Activated T-helper 1 cell treated with anti-CD3 and anti-CD28 coated beads, Interleukin-12 subunit alpha, Interleukin-12 subunit beta, Interleukin-2, Interleukin-4 antibody, amounts not matched to agents 30 ng/mL and 10 ng/mL and 1 ng/mL, durations not matched to agents 14 hours and 24 hours and 36 hours (primary cell): Measurements from ENCODE around the gene MRPL10. TPM values are rescaled to one million over a fixed set of nuclear protein-coding genes. Genes with fewer than 3 reads are reported as not detected.

Experiments used
- DNase-seq: peaks from one replicate; pipeline ENCODE4 v3.0.0; 2021; ENCODE audit warnings: low spot score
- H3K27ac Mint-ChIP-seq: one replicate; pipeline ENCODE4 v1.8.0; 2021; ENCODE audit warnings: mild to moderate bottlenecking, mixed read lengths
- H3K27me3 Mint-ChIP-seq: one replicate; pipeline ENCODE4 v1.8.0; 2022; ENCODE audit warnings: mild to moderate bottlenecking, moderate library complexity, mixed read lengths; ENCODE audit not compliant: insufficient read depth
- H3K36me3 Mint-ChIP-seq: one replicate; pipeline ENCODE4 v1.8.0; 2021; ENCODE audit warnings: low read depth, mixed read lengths
- H3K4me1 Mint-ChIP-seq: one replicate; pipeline ENCODE4 v1.8.0; 2021; ENCODE audit warnings: low read depth, mixed read lengths
- H3K4me3 Mint-ChIP-seq: one replicate; pipeline ENCODE4 v1.8.0; 2021; ENCODE audit warnings: mild to moderate bottlenecking, moderate library complexity, mixed read lengths
- H3K9me3 Mint-ChIP-seq: one replicate; pipeline ENCODE4 v1.8.0; 2021; ENCODE audit warnings: mixed read lengths
- intact Hi-C: fragments of 100-400 bp; cut with micrococcal nuclease; formaldehyde crosslinking; loops from one replicate; pipeline ENCODE4 v1.15.1; 2024
- total RNA-seq: library from RNA; stranded (reverse); gene quantifications from 2 replicates; pipeline ENCODE4 v1.2.3, GENCODE V29; 2022

MRPL10 gene
- total RNA-seq, 1 donor from 2014 or later, result 56.9 TPM

DNA sequence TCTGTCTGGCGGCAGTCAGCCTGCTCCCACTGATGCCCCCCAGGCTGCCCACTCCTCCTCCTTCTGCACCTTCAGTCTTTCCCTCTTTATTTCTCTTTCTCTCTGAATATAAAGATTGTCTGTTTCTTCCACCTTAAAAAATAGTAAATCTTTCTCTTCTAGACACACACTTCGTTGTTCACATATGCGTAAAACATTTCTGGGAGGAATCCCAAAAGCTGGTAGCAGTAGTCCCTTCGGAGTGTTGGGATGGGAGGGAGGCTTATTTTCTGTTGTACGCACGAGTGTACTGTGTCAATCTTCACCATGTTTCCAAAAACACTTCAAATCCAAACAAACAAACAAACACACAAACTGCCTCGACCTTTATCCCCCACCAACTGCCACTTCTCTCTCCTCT, 19.6 kb downstream of the MRPL10 start:
- peaks cover 17% of the 10 kb centered on the region for H3K4me1 Mint-ChIP-seq
- peaks cover 32% of the 10 kb centered on the region for H3K36me3 Mint-ChIP-seq
- intact Hi-C loops, result no loop called here
- H3K9me3 Mint-ChIP-seq, result no peaks in the 10 kb centered on the region
- H3K27me3 Mint-ChIP-seq, result no peaks in the 10 kb centered on the region
- peak overlapping the region; percentile 1 for H3K27ac Mint-ChIP-seq
- H3K4me3 Mint-ChIP-seq, result no peak overlapping the region
- no peak for DNase-seq

DNA sequence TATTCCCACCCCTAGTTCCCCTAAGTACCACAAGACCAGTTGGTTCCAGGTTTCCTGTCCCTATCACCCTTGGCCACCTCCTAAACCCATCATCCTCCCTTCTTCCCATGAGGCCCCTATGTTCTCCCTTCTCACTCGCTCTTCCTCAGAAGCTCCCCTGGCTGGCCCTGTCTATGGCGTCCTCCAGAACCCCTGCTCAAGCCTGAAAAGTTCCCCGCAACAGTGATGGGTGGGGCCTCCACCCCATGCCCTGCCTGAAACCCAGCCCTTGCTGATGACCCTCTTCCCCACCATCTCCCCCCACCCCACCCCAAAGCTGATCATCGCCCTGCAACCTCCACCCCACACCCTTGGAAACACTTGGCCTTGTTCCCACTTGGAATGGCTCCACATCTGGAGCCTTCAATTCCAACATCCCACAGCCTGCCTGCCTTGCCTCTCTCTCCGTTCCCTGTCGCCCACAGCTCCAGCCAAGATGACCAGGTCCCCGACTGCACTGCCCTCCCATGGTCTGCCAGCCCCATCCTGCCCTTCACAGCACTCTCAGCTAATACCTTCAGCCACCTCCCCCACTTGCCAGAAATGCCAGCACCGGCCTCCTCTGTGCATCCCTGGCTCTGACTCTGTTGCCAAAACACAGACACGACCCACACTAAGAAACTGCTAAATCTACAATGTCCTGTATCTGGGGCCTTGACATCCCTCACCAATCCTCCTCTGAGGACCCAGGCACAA, 20.3 kb downstream of the MRPL10 start:
- peaks cover 29% of the 10 kb centered on the region for H3K36me3 Mint-ChIP-seq
- no peak for DNase-seq
- intact Hi-C loops, result no loop called here
- peaks cover 17% of the 10 kb centered on the region for H3K4me1 Mint-ChIP-seq
- H3K9me3 Mint-ChIP-seq, result no peaks in the 10 kb centered on the region
- H3K4me3 Mint-ChIP-seq, result no peak overlapping the region
- H3K27ac Mint-ChIP-seq, result peak overlapping the region; percentile 1
- no peaks in the 10 kb centered on the region for H3K27me3 Mint-ChIP-seq

GRCh38 chr17:47810200-47810821, 21.0 kb downstream of the MRPL10 start:
- Mint-ChIP-seq H3K27me3 (no peaks in the 10 kb centered on the region), H3K9me3 (no peaks in the 10 kb centered on the region), H3K4me3 (no peak overlapping the region), H3K27ac (peak overlapping the region; percentile 62), H3K36me3 (peaks cover 29% of the 10 kb centered on the region), H3K4me1 (peaks cover 17% of the 10 kb centered on the region)
- intact Hi-C loops, result no loop called here
- no peak for DNase-seq

DNA sequence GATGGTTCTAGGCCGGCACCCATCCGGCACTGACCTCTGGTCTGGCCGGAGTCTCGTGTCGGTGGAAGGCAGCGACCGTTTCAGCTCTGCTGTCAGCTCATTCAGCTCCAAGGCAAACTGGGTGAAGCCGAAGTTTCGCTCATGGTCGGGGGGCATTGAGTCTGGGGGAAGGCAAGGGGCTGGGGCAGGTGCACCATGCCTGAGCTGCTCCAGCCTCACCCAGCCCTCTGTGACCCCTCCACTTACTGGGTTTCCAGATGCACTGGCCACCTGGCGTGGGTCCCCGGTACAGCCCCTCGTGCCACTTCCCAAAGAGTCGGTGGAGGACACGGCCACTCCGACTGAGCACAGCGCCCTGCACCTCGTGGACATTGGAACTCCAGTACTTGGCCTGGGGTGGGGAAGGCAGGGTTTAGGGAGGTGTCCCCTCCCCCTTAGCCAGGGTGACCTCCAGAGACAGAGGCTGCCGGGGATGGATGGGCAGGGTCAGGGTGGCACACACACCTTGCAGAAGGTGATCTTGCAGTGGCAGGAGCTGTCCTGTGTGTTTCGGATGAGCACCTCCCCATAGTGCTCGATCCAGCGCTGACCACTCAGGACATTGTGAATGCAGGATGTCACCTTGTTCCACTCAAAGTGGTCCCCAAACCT, 22.4 kb downstream of the MRPL10 start:
- DNase-seq, result no peak
- no peaks in the 10 kb centered on the region for H3K27me3 Mint-ChIP-seq
- peaks cover 17% of the 10 kb centered on the region for H3K4me1 Mint-ChIP-seq
- H3K27ac Mint-ChIP-seq, result no peak overlapping the region
- H3K9me3 Mint-ChIP-seq, result no peaks in the 10 kb centered on the region
- intact Hi-C loops, result no loop called here
- peaks cover 26% of the 10 kb centered on the region for H3K36me3 Mint-ChIP-seq
- H3K4me3 Mint-ChIP-seq, result no peak overlapping the region

DNA sequence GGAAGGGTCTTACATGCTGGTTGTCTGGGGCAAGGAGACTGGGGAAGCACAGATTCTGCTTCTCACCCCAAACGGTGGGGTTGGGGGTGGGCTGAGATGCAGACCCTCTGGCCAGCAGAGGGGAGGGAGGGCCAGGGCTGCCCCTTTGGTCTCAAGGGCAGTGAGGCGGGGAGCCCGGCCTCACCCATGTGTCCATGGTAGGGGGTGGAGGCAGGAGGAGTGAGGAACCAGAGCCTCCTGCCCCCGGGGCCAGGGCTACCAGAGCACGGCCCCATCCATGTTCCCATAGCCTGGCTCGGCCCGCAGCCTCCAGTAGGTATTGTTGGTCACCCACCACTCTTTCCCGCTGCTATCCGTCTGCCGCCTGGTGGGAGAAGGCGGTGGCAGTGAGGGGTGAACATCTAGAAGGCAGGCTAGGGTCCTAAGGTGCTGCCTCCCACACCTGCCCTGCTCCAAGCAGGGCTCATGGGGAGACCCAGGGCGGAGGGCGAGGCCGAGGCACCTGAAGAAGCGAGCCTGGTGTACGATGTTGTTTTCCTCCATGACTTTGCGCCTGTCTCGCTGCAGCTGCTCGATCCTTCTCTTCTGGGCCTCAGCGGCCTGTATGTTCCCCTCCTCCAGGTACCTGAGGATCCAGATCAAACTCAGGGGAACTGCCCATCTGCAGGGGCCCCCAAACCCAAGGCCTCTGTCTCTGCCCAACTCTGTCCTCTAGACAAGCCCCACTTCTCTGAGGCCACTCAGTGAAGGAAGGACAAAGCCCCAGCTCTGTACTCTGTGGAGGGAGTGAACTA, 23.1 kb downstream of the MRPL10 start:
- peaks cover 17% of the 10 kb centered on the region for H3K4me1 Mint-ChIP-seq
- intact Hi-C loops, result no loop called here
- no peak for DNase-seq

DNA sequence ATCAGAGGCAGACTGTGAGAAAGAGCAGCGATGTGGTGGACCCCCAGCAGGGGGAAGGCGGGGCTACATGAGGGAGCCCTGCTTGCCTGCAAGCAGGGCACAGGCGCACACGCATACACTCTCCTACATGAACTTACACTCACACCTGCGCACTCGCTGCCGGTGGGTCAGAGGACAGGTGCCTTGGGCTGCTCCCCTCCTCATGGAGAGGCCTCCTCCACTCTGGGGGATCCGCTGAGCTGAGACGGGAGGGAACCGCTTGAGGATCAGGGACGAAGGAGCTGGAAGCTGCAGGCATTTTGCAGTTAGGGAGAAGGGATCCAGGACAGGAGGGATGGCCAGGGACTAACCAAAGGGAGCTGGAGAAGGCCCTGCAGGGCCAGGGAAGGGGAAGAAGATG, 23.9 kb downstream of the MRPL10 start:
- intact Hi-C loops, result no loop called here
- H3K4me3 Mint-ChIP-seq, result no peak overlapping the region
- DNase-seq, result no peak
- peaks cover 22% of the 10 kb centered on the region for H3K36me3 Mint-ChIP-seq
- no peaks in the 10 kb centered on the region for H3K9me3 Mint-ChIP-seq
- peaks cover 1% of the 10 kb centered on the region for H3K27me3 Mint-ChIP-seq
- no peak overlapping the region for H3K27ac Mint-ChIP-seq
- H3K4me1 Mint-ChIP-seq, result peaks cover 20% of the 10 kb centered on the region

More for the DNA sequence above, 23.1 kb downstream of the MRPL10 start:
- no peak overlapping the region for H3K27ac Mint-ChIP-seq
- H3K4me3 Mint-ChIP-seq, result no peak overlapping the region
- H3K9me3 Mint-ChIP-seq, result no peaks in the 10 kb centered on the region
- H3K36me3 Mint-ChIP-seq, result peaks cover 26% of the 10 kb centered on the region
- H3K27me3 Mint-ChIP-seq, result no peaks in the 10 kb centered on the region

DNA sequence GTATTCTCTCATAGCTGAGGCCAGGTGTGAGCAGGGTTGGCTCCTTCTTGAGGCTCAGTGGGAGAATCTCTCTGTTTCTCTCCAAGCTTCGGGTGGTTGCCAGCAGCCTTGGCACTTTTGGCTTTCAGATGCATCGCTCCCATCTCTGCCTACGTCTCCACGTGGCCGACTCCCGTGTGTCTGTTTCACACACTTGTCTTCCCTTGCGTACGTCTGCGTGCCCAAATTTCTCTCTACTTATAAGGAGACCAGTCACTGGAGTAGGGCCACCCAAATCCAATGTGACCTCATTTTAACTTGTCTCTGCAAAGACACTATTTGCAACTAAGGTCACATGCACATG, 24.5 kb downstream of the MRPL10 start:
- no peak overlapping the region for H3K4me3 Mint-ChIP-seq
- peaks cover 22% of the 10 kb centered on the region for H3K4me1 Mint-ChIP-seq
- peaks cover 19% of the 10 kb centered on the region for H3K36me3 Mint-ChIP-seq
- H3K9me3 Mint-ChIP-seq, result no peaks in the 10 kb centered on the region
- peaks cover 2% of the 10 kb centered on the region for H3K27me3 Mint-ChIP-seq
- H3K27ac Mint-ChIP-seq, result no peak overlapping the region
- intact Hi-C loops, result no loop called here
- no peak for DNase-seq

DNA sequence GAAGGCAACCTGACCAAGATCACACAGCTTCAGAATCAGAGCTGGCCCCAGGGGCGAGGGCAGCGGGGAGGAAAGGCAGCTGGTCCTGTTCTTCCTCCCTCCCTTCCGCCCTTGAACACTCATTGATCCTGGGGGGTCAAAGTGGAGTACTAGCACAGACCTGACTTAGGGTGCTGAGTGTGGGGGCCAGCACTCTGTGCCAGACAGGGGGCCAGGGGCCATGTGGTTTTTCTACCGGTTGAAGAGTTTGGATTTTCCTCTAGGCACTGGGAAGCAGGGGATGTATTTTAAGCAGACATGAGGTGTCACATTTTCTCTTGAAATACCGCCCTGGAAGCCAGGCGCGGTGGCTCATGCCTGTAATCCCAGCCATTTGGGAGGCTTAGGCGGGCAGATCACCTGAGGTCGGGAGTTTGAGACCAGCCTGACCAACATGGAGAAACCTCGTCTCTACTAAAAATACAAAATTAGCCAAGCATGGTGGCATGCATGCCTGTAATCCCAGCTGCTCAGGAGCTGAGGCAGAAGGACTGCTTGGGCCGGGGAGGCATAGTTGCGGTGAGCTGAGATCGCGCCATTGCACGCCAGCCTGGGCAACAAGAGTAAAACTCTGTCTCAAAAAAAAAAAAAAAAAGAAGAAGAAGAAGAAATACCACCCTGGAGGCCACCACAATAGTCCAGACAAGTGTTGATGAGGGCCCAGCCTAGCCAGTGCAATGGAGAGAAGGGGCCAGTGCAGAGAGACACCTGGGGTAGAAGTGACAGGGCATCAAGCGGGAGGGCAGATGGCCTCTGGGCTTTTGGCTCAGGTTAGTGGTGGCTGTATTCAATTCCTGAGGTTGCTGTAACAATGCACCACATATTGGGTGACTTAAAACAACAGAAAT, 25.1 kb downstream of the MRPL10 start:
- peaks cover 18% of the 10 kb centered on the region for H3K36me3 Mint-ChIP-seq
- DNase-seq, result no peak
- peaks cover 20% of the 10 kb centered on the region for H3K4me1 Mint-ChIP-seq
- intact Hi-C loops, result no loop called here
- no peak overlapping the region for H3K27ac Mint-ChIP-seq
- no peak overlapping the region for H3K4me3 Mint-ChIP-seq
- H3K9me3 Mint-ChIP-seq, result no peaks in the 10 kb centered on the region
- peaks cover 2% of the 10 kb centered on the region for H3K27me3 Mint-ChIP-seq

GRCh38 chr17:47804461-47804860, 26.9 kb downstream of the MRPL10 start:
- no peak overlapping the region for H3K4me3 Mint-ChIP-seq

GRCh38 chr17:47803751-47804150, 27.6 kb downstream of the MRPL10 start:
- Mint-ChIP-seq H3K36me3 (peaks cover 14% of the 10 kb centered on the region), H3K4me3 (no peak overlapping the region), H3K27me3 (peaks cover 3% of the 10 kb centered on the region), H3K27ac (no peak overlapping the region), H3K9me3 (no peaks in the 10 kb centered on the region), H3K4me1 (peaks cover 6% of the 10 kb centered on the region)
- intact Hi-C loops, result no loop called here
- no peak for DNase-seq

More at GRCh38 chr17:47804461-47804860, 26.9 kb downstream of the MRPL10 start:
- intact Hi-C loops, result no loop called here
- DNase-seq, result no peak
- Mint-ChIP-seq H3K27me3 (peaks cover 3% of the 10 kb centered on the region), H3K4me1 (peaks cover 6% of the 10 kb centered on the region), H3K36me3 (peaks cover 14% of the 10 kb centered on the region), H3K27ac (no peak overlapping the region), H3K9me3 (no peaks in the 10 kb centered on the region)

DNA sequence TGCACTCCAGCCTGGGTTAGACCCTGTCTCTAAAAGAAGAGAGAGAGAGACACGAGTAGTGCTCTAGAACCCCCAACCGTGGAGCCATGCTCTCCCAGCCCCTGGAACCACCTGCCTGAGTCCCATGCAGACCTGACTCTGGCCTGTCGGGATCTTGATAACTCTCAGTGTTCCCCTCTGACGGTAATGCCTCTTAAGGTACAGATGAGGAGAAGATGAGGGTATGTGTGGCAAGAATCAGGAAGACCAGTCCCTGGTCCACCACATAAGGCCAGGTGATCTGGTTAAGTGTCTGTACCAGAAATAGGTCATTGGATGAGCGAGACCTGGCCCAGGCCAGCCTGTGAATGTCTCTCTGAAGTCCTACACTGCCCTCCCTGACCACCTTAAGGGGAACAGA, 28.1 kb downstream of the MRPL10 start:
- Mint-ChIP-seq H3K4me3 (no peak overlapping the region), H3K27me3 (peaks cover 5% of the 10 kb centered on the region), H3K27ac (no peak overlapping the region), H3K36me3 (peaks cover 10% of the 10 kb centered on the region), H3K4me1 (peaks cover 6% of the 10 kb centered on the region), H3K9me3 (no peaks in the 10 kb centered on the region)
- intact Hi-C loops, result no loop called here
- DNase-seq, result no peak
